ENCODE results near the gene MAGI3. TPM values are rescaled to one million over a fixed set of nuclear protein-coding genes. Genes with fewer than 3 reads are reported as not detected.
"Not testable (repeated sequence)": the region's sequence is repeated elsewhere in the genome, so short reads cannot be mapped to it uniquely, and the experiment has no call there.

MAGI3 gene
- total RNA-seq, 1 experiment from 2014 or later = 12.7 TPM

GRCh38 chr1:113575744-113576260 is 185.5 kb downstream of the MAGI3 start:
- not testable (repeated sequence) for DNase-seq (ENCODE audit: low read depth)

GRCh38 chr1:113576271-113576670 is 186.0 kb downstream of the MAGI3 start:
- DNase-seq (ENCODE audit: low read depth) = no peak

- DNase-seq (ENCODE audit: low read depth) = no peak
Observed at GRCh38 chr1:113579256-113580018, 189.1 kb downstream of the MAGI3 start.

- DNase-seq (ENCODE audit: low read depth) = no peak
Observed at GRCh38 chr1:113581323-113581722, 191.0 kb downstream of the MAGI3 start.

- DNase-seq (ENCODE audit: low read depth) = no peak
Observed at GRCh38 chr1:113582084-113582483, 191.8 kb downstream of the MAGI3 start.

GRCh38 chr1:113587475-113587874 is 197.2 kb downstream of the MAGI3 start:
- DNase-seq (ENCODE audit: low read depth) = no peak

GRCh38 chr1:113592230-113592629 is 201.9 kb downstream of the MAGI3 start:
- DNase-seq (ENCODE audit: low read depth) = no peak

- DNase-seq (ENCODE audit: low read depth) = peak; percentile 8
Observed at GRCh38 chr1:113593550-113594297, 203.4 kb downstream of the MAGI3 start.

GRCh38 chr1:113604466-113604865 is 214.2 kb downstream of the MAGI3 start:
- not testable (repeated sequence) for DNase-seq (ENCODE audit: low read depth)

GRCh38 chr1:113605146-113605545 is 214.8 kb downstream of the MAGI3 start:
- peak; percentile 1 for DNase-seq (ENCODE audit: low read depth)

- no peak for DNase-seq (ENCODE audit: low read depth)
Observed at GRCh38 chr1:113608399-113608798, 218.1 kb downstream of the MAGI3 start.

- no peak for DNase-seq (ENCODE audit: low read depth)
Observed at GRCh38 chr1:113610372-113610771, 220.1 kb downstream of the MAGI3 start.

GRCh38 chr1:113615425-113615824 is 225.1 kb downstream of the MAGI3 start:
- peak; percentile 81 for DNase-seq (ENCODE audit: low read depth)

GRCh38 chr1:113616156-113616555 is 225.8 kb downstream of the MAGI3 start:
- DNase-seq (ENCODE audit: low read depth) = peak; percentile 67

- peak; percentile 57 for DNase-seq (ENCODE audit: low read depth)
Observed at GRCh38 chr1:113617438-113618141, 227.3 kb downstream of the MAGI3 start.

- DNase-seq (ENCODE audit: low read depth) = no peak
Observed at GRCh38 chr1:113628997-113629396, 238.7 kb downstream of the MAGI3 start.

GRCh38 chr1:113630340-113631327 is 240.3 kb downstream of the MAGI3 start:
- DNase-seq (ENCODE audit: low read depth) = no peak

- DNase-seq (ENCODE audit: low read depth) = no peak
Observed at GRCh38 chr1:113641396-113641795, 251.1 kb downstream of the MAGI3 start.

- peak; percentile 38 for DNase-seq (ENCODE audit: low read depth)
Observed at GRCh38 chr1:113647164-113647563, 256.8 kb downstream of the MAGI3 start.

- DNase-seq (ENCODE audit: low read depth) = no peak
Observed at GRCh38 chr1:113648478-113648877, 258.2 kb downstream of the MAGI3 start.

- DNase-seq (ENCODE audit: low read depth) = peak; percentile 15
Observed at GRCh38 chr1:113652771-113653170, 262.5 kb downstream of the MAGI3 start.

Measured in M059J (cell line).